Colonic mucosa (tissue), 4 donors: ENCODE data around the gene GPR37. TPM values are rescaled to one million over a fixed set of nuclear protein-coding genes. Genes with fewer than 3 reads are reported as not detected.

ENCODE experiments used
- DNase-seq: peaks from one replicate; pipeline ENCODE4 v3.0.0-alpha.2; 2020
- H3K27ac ChIP-seq: fragments of 200-600 bp; one replicate; pipeline ENCODE4 v1.8.0; 2021
- H3K27me3 ChIP-seq: fragments of 200-600 bp; one replicate; pipeline ENCODE4 v1.8.0; 2021
- H3K36me3 ChIP-seq: fragments of 200-600 bp; one replicate; pipeline ENCODE4 v1.8.0; 2021
- H3K4me1 ChIP-seq: fragments of 200-600 bp; one replicate; pipeline ENCODE4 v1.8.0; 2021; ENCODE audit warnings: mild to moderate bottlenecking
- H3K4me3 ChIP-seq: fragments of 200-600 bp; one replicate; pipeline ENCODE4 v1.8.0; 2021
- H3K9ac ChIP-seq, 2 donors: one replicate each; pipeline ENCODE4 v1.7.0; 2013; ENCODE audit warnings: control low read depth in 2 of 2, low read depth in 2 of 2, low read length in 2 of 2
- H3K9me3 ChIP-seq: fragments of 200-600 bp; one replicate; pipeline ENCODE4 v1.8.0; 2021
- CTCF ChIP-seq: fragments of 200-600 bp; IDR thresholded peaks from one replicate; pipeline ENCODE4 v1.8.0; 2022; ENCODE audit warnings: antibody characterized with exemption, mild to moderate bottlenecking
- intact Hi-C: fragments of 100-400 bp; cut with DNase I; formaldehyde crosslinking; loops from one replicate; pipeline ENCODE4 v1.14.1; 2022
- total RNA-seq, 2 donors: library from RNA; stranded (reverse); fragmentation: NEBNext Ultra II Directional in 1 of 2; extraction: Animal tissue kit (Norgen Biotek cat#: 25700) in 1 of 2; gene quantifications; one replicate each; pipeline ENCODE4 v1.2.1, GENCODE V29; 2021
- donor health status: healthy.
- donor health status: DM: no; HTN: no; CAD: no.
- donor health status: DM: no; HTN: no; CAD: no.

Gene GPR37
- total RNA-seq = 1 to 10 TPM in 1 of 2 donors, under 1 TPM in 1; 0.64 to 1.5 TPM

GRCh38 chr7:124765401-124766352, at the start of gene GPR37:
Gene GPR37 (minus strand): TSS chr7:124765792. CDS start chr7:124764976, 816 bp downstream.
- TF ChIP-seq CTCF = no peak
- H3K36me3 ChIP-seq = no peaks in the 10 kb centered on the region
- peak within 1 kb of the TSS; percentile 12 for H3K27ac ChIP-seq
- H3K4me1 ChIP-seq = no peaks in the 10 kb centered on the region
- H3K4me3 ChIP-seq = peak within 1 kb of the TSS; percentile 44
- no peak within 1 kb of the TSS for H3K9ac ChIP-seq
- peak; percentile 74 for DNase-seq
- peaks cover 8% of the 10 kb centered on the region for H3K27me3 ChIP-seq
- no peaks in the 10 kb centered on the region for H3K9me3 ChIP-seq
- intact Hi-C loops = no loop called here

- intact Hi-C loops = no loop called here
- H3K27me3 ChIP-seq = no peaks in the 10 kb centered on the region
Measured at GRCh38 chr7:124813994-124814798, 48.6 kb upstream of the GPR37 start.

GRCh38 chr7:124812764-124813163, 47.2 kb upstream of the GPR37 start:
- Histone ChIP-seq H3K9ac (no peak overlapping the region), H3K27ac (no peak overlapping the region), H3K36me3 (no peaks in the 10 kb centered on the region), H3K4me1 (no peaks in the 10 kb centered on the region), H3K4me3 (no peak overlapping the region), H3K9me3 (no peaks in the 10 kb centered on the region), H3K27me3 (no peaks in the 10 kb centered on the region)
- intact Hi-C loops = no loop called here
- no peak for TF ChIP-seq CTCF
- no peak for DNase-seq

More at GRCh38 chr7:124813994-124814798, 48.6 kb upstream of the GPR37 start:
- DNase-seq = no peak
- no peaks in the 10 kb centered on the region for H3K4me1 ChIP-seq
- H3K9ac ChIP-seq = no peak overlapping the region
- no peaks in the 10 kb centered on the region for H3K36me3 ChIP-seq
- no peaks in the 10 kb centered on the region for H3K9me3 ChIP-seq
- H3K4me3 ChIP-seq = no peak overlapping the region
- no peak overlapping the region for H3K27ac ChIP-seq
- TF ChIP-seq CTCF = no peak

- DNase-seq = no peak
- no peak for TF ChIP-seq CTCF
- H3K36me3 ChIP-seq = no peaks in the 10 kb centered on the region
- no peaks in the 10 kb centered on the region for H3K9me3 ChIP-seq
- no peaks in the 10 kb centered on the region for H3K4me1 ChIP-seq
- H3K27me3 ChIP-seq = no peaks in the 10 kb centered on the region
- H3K9ac ChIP-seq = no peak overlapping the region
- intact Hi-C loops = no loop called here
- no peak overlapping the region for H3K27ac ChIP-seq
- no peak overlapping the region for H3K4me3 ChIP-seq
Measured at GRCh38 chr7:124811341-124811740, 45.7 kb upstream of the GPR37 start.

DNA sequence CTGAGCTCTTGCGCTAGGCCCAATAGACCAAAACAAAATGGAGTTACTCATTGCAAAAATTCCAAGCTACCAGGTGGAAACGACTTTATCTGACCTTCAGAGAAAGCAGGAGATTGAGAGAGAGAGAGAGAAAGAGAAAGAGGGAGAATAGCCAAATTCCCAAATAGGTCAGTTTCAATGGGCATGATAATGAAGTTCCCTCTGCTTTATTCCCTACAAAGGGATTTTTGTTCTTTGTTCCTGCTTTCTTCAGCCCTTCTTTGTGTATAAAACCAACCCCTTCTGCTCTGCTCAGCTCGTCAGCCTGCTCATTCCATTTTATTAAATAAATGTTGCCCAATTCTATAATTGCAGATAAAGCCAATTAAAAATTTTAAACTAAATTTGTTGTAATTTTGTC, 45.0 kb upstream of the GPR37 start:
- no peak for TF ChIP-seq CTCF
- DNase-seq = no peak
- intact Hi-C loops = no loop called here

More for the DNA sequence above, 45.0 kb upstream of the GPR37 start:
- Histone ChIP-seq H3K4me1 (no peaks in the 10 kb centered on the region), H3K4me3 (no peak overlapping the region), H3K27ac (no peak overlapping the region), H3K9me3 (no peaks in the 10 kb centered on the region), H3K27me3 (no peaks in the 10 kb centered on the region), H3K9ac (no peak overlapping the region), H3K36me3 (no peaks in the 10 kb centered on the region)
